ENCODE results near the gene RPS26.

DNA sequence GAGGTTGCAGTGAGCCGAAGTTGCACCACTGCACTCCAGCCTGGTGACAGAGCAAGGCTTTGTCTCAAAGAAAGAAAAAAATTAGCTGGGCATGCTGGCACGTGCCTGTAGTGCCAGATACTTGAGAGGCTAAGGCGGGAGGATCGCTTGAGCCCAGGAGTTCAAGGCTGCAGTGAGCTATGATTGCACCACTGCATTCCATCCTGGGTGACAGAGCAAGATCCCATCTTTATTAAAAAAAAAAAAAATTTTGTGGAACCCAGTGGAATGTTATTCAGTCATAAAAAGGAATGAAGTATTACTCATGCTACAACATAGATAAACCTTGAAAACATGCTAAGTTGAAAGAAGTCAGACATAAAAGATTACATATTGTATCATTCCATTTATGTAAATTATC, 29.9 kb downstream of the RPS26 start:
- TF ChIP-seq POLR2A (IDR thresholded peaks at IDR 0.05): no peak
- TF ChIP-seq, protein P1, sequence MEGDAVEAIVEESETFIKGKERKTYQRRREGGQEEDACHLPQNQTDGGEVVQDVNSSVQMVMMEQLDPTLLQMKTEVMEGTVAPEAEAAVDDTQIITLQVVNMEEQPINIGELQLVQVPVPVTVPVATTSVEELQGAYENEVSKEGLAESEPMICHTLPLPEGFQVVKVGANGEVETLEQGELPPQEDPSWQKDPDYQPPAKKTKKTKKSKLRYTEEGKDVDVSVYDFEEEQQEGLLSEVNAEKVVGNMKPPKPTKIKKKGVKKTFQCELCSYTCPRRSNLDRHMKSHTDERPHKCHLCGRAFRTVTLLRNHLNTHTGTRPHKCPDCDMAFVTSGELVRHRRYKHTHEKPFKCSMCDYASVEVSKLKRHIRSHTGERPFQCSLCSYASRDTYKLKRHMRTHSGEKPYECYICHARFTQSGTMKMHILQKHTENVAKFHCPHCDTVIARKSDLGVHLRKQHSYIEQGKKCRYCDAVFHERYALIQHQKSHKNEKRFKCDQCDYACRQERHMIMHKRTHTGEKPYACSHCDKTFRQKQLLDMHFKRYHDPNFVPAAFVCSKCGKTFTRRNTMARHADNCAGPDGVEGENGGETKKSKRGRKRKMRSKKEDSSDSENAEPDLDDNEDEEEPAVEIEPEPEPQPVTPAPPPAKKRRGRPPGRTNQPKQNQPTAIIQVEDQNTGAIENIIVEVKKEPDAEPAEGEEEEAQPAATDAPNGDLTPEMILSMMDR (IDR thresholded peaks at IDR 0.05): no peak

Measured in esophagus squamous epithelium (tissue), 4 donors.